ENCODE data around the gene MYL6.
A peak's percentile ranks its signal among the peaks of the same experiment; 100 is the strongest.

The MYL6 gene

GRCh38 chr12:56126732-56127239 lies 31.4 kb upstream of the MYL6 start:
- Histone ChIP-seq H3F3A (ENCODE audit: insufficient read depth, low read length) (peaks cover 23% of the 10 kb centered on the region), H3K4me2 (ENCODE audit: low read depth, low read length) (peak overlapping the region; percentile 97), H4K20me1 (ENCODE audit: insufficient read depth, low read length) (no peaks in the 10 kb centered on the region), H3K36me3 (replicated peaks; ENCODE audit: insufficient read depth, low read length) (0 out of 2 replicates have a peak, but pooled peaks cover 8% of the 10 kb centered on the region), H3K4me3 (ENCODE audit: low read length) (peak overlapping the region; percentile 54), H3K9me3 (replicated peaks; ENCODE audit: insufficient read depth, low read length) (no peaks in the 10 kb centered on the region), H3K9me2 (replicated peaks; ENCODE audit: insufficient read depth, low read length) (no peaks in the 10 kb centered on the region), H2AFZ (ENCODE audit: low read length) (0 out of 2 replicates have a peak overlapping the region, but pooled peaks have one; percentile 13), H3K27me3 (replicated peaks; ENCODE audit: insufficient read depth, low read length) (no peaks in the 10 kb centered on the region), H3K27ac (ENCODE audit: low read length) (peak overlapping the region; percentile 90), H3K79me2 (ENCODE audit: low read length) (peaks cover 32% of the 10 kb centered on the region), H3K4me1 (ENCODE audit: low read length) (peaks cover 13% of the 10 kb centered on the region), H3K9ac (ENCODE audit: low read length) (peak overlapping the region; percentile 56; the same call in 1 of the 2 replicates)
- DNase-seq: no peak
- TF ChIP-seq EZH2 (optimal IDR thresholded peaks at IDR 0.05; ENCODE audit: low read depth, low read length) (no peak), EZH2phosphoT487 (IDR thresholded peaks at IDR 0.05; ENCODE audit: low read length) (no peak), CTCF (IDR thresholded peaks at IDR 0.05; ENCODE audit: low read length) (no peak)

GRCh38 chr12:56127485-56127887 lies 30.7 kb upstream of the MYL6 start:
- Histone ChIP-seq H2AFZ (ENCODE audit: low read length) (peak overlapping the region; percentile 13; the same call in 1 of the 2 replicates), H3K27me3 (replicated peaks; ENCODE audit: insufficient read depth, low read length) (no peaks in the 10 kb centered on the region)
- no peak for TF ChIP-seq EZH2 (optimal IDR thresholded peaks at IDR 0.05; ENCODE audit: low read depth, low read length)
- TF ChIP-seq EZH2phosphoT487 (IDR thresholded peaks at IDR 0.05; ENCODE audit: low read length): no peak
- no peak for TF ChIP-seq CTCF (IDR thresholded peaks at IDR 0.05; ENCODE audit: low read length)

GRCh38 chr12:56127888-56128669 lies 30.1 kb upstream of the MYL6 start, which contains the start of gene ESYT1:
ESYT1 (plus strand) TSS chr12:56128267; CDS start chr12:56128320, 53 bp downstream.
- 0 out of 2 replicates have a peak, but pooled peaks cover 11% of the 10 kb centered on the region for H3K36me3 ChIP-seq (replicated peaks; ENCODE audit: insufficient read depth, low read length)
- peak within 1 kb of the TSS; percentile 97 for H3K4me2 ChIP-seq (ENCODE audit: low read depth, low read length)
- no peak for TF ChIP-seq EZH2 (optimal IDR thresholded peaks at IDR 0.05; ENCODE audit: low read depth, low read length)
- H3K79me2 ChIP-seq (ENCODE audit: low read length): peaks cover 32% of the 10 kb centered on the region
- DNase-seq: peak; percentile 99
- H3K27ac ChIP-seq (ENCODE audit: low read length): peak within 1 kb of the TSS; percentile 90
- H3K9me2 ChIP-seq (replicated peaks; ENCODE audit: insufficient read depth, low read length): no peaks in the 10 kb centered on the region
- H3K9ac ChIP-seq (ENCODE audit: low read length): peak within 1 kb of the TSS; percentile 83
- peak within 1 kb of the TSS; percentile 93 for H3K4me3 ChIP-seq (ENCODE audit: low read length)
- no peaks in the 10 kb centered on the region for H4K20me1 ChIP-seq (ENCODE audit: insufficient read depth, low read length)
- H2AFZ ChIP-seq (ENCODE audit: low read length): peak within 1 kb of the TSS; percentile 72
- peaks cover 13% of the 10 kb centered on the region for H3K4me1 ChIP-seq (ENCODE audit: low read length)
- peaks cover 23% of the 10 kb centered on the region for H3F3A ChIP-seq (ENCODE audit: insufficient read depth, low read length)
- H3K27me3 ChIP-seq (replicated peaks; ENCODE audit: insufficient read depth, low read length): no peaks in the 10 kb centered on the region
- no peaks in the 10 kb centered on the region for H3K9me3 ChIP-seq (replicated peaks; ENCODE audit: insufficient read depth, low read length)

More at GRCh38 chr12:56127485-56127887, 30.7 kb upstream of the MYL6 start:
- no peaks in the 10 kb centered on the region for H4K20me1 ChIP-seq (ENCODE audit: insufficient read depth, low read length)
- peak overlapping the region; percentile 54 for H3K4me3 ChIP-seq (ENCODE audit: low read length)
- H3K9me2 ChIP-seq (replicated peaks; ENCODE audit: insufficient read depth, low read length): no peaks in the 10 kb centered on the region
- H3F3A ChIP-seq (ENCODE audit: insufficient read depth, low read length): peaks cover 23% of the 10 kb centered on the region
- peak overlapping the region; percentile 56 for H3K9ac ChIP-seq (ENCODE audit: low read length)
- H3K4me2 ChIP-seq (ENCODE audit: low read depth, low read length): peak overlapping the region; percentile 97
- peaks cover 13% of the 10 kb centered on the region for H3K4me1 ChIP-seq (ENCODE audit: low read length)
- no peak for DNase-seq
- H3K9me3 ChIP-seq (replicated peaks; ENCODE audit: insufficient read depth, low read length): no peaks in the 10 kb centered on the region
- H3K27ac ChIP-seq (ENCODE audit: low read length): peak overlapping the region; percentile 90; the same call in 1 of the 2 replicates
- H3K79me2 ChIP-seq (ENCODE audit: low read length): peaks cover 32% of the 10 kb centered on the region
- H3K36me3 ChIP-seq (replicated peaks; ENCODE audit: insufficient read depth, low read length): 0 out of 2 replicates have a peak, but pooled peaks cover 11% of the 10 kb centered on the region
